GM19238 (cell line): ENCODE results near the gene LMNTD2.

Experiments
- DNase-seq: peaks from one replicate; pipeline ENCODE4 v3.0.0; 2011; ENCODE audit warnings: low spot score; ENCODE audit not compliant: insufficient read length

The LMNTD2 gene

DNA sequence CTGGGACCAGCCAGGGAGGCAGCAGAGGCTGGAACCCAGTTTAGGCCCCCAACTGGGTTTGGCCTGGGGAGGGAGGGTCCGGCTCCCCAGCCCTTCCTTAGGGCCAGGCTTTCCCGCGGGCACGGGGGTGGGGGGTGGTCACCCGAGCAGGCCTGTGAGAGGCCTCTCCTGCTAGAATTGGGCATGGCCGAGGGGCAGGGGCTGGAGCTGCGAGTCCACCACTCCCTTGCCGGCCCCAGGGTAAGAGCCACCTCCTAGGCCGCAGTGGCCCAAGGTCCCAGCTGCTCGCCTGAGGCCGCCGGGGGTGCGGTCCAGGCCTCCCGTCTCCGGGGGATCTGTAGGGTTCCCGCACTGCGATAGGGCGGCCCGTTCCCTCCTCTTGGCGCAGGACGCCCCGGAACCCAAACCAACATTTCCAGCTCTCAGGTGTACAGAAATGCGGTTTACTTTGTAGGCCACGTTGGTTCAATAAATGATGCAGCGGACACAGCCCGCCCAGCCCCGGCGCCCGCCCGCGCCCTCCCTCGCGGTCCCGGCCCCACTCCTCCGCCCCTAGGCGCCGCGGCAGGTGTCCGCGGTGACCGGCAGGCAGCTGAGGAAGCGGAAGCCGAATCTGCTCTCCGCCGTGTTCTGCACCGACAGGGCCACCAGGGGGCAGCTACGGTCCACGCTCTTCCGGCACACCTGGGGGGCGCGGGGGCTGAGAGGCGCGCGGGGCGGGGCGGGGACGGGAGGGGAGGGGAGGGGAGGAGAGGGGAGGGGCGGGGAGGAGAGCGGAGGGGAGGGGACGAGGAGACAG lies 5.9 kb downstream of the LMNTD2 start:
- peak; percentile 85 for DNase-seq

DNA sequence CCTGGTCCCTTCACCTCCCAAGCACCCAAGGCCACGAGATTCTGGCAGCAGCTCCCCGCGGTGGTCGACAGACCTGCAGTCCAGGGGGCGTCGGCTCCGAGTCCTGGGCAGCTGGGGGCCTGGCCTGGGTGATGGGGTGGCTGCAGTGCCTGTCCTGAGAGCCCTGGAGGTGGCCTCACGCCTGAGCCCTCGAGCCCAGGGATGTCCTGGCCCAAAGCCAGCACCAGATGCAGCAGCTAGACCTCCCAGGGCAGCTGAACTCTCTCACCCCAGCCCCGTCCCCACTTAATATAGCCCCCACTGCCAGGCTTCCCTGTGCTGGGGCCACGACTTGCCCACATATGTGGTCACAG lies 6.6 kb downstream of the LMNTD2 start:
- no peak for DNase-seq

DNA sequence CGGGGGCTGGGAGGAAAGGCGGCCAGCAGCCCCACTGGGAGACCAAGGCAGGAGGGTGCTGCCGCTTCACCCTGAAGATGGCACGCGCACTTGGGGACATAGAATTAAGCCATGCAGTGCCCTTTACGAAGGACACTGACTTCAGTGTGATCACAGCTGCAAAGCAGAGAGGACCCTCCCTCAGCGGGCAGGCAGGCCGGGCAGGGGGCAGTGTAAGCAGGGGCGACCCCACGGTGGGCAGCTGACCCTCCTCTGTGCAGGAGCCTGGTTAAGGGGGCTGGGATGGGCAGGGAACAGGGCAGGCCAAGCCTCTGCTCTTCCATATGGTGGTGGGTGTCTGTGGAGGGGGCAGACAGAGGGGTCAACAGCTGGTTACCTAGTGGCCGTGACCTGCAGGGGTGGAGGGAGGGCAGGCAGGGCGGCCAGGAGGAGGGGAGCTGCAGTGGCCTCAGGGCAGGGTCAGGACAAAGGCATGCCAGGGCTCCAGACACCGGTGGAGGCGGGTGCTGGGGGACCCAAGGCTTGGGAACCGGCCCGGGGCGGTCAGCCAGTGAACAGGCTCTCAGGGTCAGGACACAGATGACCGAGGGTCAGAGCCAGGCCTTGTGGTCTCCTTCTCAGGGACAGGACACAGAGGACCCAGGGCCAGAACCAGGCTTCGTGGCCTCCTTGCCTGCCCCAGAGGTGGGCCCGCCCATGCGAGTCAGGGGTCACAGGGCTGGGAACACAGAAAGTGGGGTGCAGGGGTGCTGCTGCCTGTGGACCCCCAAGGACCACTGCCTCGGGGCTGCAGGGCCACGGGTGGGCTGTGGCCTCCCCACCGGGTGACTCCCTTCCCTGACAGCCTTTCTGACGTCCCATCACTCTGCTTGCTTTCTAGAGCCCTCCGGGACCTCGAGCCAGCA lies 7.2 kb downstream of the LMNTD2 start:
- no peak for DNase-seq

DNA sequence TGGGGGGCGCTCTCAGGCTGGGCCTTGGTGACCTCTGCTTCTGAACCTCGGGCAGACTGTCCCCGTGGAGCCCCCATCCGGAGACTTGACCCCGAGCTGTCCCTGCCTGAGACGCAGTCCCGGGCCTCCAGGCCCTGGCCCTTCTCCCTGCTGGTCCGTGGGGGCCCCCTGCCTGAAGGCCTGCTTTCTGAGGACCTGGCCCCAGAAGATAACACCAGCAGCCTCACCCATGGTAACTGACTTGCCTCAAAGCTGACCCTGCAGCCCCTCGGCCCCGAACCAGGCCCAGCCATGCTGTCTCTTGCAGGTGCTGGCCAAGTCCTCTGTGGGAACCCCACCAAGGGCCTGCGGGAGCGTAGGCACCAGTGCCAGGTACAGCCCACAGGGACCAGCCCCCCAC lies 8.9 kb downstream of the LMNTD2 start:
- no peak for DNase-seq

DNA sequence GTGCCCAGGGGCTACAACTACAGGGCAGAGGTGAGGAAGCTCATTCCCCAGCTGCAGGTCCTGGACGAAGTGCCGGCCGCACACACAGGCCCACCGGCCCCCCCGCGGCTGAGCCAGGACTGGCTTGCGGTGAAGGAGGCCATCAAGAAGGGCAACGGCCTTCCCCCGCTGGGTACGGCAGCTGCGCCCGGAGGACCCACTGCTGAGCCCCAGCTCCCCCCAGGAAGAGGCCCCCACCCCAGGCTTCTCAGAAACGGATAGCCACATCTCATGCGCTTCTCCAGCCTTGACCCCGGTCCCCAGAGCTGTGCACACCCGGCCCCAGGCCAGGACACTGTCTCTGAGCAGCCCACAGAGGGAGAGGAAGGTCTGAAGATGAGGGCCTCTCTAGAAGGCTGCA lies 9.4 kb downstream of the LMNTD2 start:
- no peak for DNase-seq

DNA sequence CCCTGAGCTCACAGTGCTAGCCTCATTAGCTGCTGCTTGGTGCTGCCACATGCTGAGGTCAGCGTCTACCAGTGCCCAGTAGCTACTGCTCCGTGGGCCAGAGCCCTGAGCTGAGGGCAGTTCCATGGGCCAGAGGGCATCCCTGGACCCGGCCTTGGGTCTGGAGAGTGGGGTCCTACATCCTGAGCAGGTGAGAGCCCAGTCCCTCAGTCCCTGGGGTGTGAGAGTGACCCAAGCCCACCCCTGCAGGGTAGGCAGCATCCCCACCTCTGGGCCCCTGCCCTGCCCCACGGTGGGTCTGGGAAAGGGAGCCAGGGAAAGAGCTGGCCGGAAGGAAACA lies 9.8 kb downstream of the LMNTD2 start:
- no peak for DNase-seq

DNA sequence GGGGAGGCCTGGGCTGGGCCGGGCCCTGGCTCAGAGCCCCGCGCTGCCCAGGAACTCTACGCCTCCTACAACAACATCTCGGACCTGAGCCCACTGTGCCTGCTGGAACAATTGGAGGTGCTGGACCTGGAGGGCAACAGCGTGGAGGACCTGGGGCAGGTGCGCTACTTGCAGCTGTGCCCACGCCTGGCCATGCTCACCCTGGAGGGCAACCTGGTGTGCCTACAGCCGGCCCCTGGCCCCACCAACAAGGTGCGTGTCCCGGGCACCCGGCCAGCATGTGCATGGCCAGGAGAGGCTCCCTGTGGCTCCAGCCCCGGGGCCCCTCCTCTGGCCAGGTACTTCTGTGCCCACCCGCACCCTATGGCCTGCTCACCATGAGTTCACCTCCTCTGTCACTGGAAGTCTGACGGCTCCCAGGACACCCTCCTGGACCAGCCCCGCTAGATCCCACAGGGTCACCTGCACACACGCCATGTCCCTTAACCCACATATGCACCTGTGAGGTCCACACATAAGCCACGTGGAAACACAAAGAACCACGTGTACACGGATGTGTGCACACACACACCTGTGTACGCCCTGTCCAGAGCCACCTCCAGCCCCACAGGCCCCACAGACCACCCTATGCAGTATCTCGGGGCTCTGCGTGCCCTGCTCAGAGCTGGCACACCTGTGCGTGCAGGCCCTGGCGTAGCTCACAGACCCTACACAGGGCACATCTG lies 10.4 kb downstream of the LMNTD2 start:
- DNase-seq: no peak

DNA sequence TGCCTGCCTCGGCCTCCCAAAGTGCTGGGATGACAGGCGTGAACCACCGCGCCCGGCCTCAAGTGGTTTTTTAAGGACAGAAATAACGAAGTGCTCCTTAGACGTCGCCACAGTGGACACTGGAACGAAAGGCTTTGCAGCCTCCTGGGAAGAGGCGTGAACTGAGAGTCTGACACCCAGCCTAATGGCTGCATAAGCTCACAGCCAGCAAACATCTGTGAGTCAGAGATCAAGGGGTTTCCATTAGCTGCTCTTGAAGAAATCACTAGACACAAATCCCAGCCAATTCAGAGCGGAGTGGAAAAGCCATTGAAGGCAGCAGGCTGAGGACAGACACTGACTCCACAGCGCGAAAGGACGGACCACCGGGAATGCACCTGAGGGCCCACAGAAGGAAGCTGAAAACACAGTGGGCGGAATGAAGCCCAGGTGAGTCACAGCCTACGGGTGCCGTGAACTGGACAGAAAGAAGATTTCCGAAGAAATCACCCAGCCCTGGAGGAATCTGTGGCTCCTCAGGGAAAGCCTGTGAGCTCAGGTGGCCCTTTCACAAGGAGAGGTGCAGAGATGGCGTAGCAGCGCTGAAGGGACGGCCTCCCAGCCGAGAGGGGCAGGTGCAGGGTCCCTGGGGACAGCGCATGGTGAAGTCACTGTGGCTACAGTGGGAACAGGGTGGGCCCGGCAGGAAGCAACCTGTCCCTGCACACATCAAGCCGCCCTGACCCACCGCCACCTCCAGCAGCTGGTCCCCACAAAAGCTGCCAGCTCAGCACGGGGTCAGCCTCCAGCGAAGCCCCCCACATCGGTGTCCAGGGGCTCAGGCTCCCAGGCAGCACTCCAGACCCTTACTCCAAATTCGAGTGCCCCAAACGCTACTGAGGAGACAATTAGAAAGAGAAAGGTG lies 11.6 kb downstream of the LMNTD2 start:
- DNase-seq: no peak

DNA sequence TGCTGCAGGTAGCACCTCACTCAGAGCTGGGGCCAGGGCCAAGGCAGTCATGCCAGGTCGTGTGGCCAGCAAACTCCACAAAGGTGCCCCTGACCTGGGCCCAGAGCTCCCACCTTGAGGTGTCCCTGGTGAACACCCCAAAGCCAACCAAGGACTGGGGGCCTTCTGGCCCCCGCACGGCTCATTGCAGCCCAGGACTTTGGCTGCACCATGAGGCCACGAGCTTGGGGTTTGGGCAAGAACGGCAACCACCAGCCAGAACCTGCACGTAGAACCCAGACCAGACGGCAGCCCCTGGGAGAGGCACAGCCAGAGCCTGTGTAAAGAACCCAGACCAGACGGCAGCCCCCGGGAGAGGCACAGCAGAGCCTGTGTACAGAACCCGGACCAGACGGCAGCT lies 15.4 kb downstream of the LMNTD2 start:
- DNase-seq: no peak

DNA sequence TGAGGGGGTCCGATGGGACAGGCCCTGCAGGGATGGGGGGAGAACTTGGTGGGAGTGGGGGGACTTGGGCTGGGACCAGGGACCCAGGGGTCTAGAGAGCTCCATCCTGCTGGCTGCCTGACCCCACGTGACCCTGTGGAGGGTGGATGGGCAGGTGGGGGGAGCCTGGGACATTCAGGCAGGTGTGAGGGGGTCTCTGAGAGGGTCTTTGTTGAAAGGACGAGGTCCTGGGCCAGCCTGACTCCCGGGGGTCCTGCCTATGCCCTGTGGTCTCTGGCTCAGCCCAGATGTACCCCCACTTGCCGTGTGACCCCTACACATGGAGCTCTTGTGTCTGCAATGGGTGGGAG lies 15.7 kb downstream of the LMNTD2 start:
- no peak for DNase-seq

DNA sequence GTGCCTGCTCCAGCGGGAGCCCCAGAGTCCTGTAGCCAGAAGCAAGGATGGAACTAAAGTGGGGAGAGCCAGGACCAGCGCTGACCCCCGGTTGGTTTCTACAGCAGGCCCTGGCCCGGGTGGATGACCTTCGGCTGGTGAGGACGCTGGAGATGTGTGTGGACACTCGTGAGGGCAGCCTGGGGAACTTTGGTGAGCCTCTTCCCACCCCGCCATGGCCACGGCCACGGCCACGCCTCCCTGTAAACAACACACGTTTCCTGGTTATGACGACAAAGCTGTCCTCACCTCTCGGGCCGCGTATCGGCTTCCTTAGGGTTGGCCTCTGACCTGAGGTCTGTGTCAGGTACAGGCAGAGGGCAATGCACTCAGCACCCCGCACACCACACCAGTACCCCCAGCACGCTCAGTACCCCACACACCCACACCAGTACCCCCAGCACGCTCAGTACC lies 19.1 kb downstream of the LMNTD2 start:
- DNase-seq: no peak

DNA sequence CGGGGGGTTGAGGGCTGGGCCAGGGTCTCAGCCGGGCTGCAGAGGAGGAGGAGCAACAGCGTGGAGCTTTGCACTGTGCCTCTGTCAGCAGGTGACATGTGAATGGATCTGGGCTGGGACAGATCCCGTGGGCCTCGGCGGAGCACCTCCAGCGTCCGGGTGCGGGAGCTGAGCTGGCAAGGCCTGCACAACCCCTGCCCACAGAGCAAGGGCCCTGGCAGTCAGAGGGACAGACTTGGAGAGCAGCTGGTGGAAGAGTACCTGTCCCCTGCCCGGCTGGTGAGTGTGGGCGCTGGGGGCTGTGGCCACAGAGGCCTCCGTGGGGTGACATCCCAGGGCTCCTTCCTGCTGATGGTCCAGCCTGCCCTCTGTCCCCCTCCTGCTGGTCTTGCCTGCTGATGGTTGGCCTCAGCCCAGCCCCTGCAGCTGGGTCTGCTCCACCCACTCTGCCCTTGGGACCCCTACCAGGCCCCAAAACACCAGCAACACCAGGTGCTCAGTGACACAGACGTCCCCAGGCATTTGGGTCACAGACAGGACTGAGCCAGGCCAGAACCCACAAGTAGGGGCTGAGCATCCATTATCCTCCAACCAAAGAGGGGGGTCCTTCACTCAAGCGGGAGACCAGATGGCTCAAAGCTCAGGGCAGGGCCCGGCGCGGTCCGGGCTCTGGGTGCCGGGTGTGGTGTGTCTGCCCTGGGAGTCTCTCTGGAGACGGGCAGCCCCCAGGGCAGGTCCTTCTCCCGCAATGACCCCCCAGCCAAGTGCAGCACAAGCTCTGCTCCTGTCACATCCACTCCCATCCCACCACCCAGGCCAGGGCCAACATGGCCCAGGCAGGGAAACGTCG lies 19.7 kb downstream of the LMNTD2 start:
- DNase-seq: no peak

DNA sequence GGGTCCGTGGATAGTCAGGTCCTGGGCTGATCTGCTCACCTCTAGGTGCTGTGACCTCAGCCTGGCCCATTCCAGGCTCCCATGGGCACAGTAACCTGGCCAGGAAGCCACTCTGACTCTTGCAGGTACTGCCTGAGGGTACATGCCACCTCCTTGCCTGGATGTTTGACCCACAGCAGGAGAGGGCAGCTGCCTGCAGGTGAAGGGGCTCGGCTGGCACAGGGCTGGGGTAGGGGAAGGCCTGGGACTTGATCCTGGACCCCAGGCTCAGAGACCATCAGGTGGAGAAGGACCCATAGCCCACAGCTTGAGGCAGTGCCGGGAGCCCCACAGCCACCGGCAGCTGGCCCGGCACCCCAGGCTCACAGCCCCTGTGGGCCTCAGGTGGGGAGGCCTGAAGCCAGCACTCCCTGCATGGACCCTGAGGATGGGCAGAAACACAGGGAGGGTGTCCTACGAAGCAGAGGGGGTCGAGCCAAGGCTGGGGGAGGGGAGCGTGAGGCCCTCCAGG lies 20.5 kb downstream of the LMNTD2 start:
- DNase-seq: no peak

DNA sequence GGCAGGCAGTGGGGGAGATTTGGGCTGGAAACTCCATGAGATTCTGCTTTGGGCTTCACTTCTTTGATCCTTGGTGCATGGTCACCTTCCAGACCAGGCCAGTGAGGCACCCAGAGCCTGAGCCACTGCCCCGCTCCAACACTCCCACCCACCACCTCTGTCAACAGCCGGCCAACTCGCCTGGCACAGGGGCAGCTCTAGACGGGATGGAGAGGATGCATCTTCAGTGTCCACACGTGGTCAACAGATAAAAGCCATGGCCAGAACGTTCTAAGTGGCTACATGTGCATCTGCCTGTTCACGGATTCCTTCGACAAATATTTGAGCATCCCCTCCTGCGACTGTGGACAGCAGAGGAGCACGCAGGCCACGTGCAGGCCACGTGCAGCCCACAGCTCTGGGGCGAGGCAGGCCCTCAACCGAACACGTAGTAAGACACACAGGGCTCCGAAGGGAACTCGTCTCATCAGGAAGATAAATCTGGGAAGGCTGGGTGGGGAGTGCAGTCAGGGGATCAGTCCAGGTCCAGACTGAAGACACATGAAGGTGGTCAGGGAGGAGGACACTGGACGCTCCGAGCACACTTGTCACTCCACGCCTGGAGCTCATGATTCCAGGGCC lies 22.0 kb downstream of the LMNTD2 start:
- DNase-seq: no peak

DNA sequence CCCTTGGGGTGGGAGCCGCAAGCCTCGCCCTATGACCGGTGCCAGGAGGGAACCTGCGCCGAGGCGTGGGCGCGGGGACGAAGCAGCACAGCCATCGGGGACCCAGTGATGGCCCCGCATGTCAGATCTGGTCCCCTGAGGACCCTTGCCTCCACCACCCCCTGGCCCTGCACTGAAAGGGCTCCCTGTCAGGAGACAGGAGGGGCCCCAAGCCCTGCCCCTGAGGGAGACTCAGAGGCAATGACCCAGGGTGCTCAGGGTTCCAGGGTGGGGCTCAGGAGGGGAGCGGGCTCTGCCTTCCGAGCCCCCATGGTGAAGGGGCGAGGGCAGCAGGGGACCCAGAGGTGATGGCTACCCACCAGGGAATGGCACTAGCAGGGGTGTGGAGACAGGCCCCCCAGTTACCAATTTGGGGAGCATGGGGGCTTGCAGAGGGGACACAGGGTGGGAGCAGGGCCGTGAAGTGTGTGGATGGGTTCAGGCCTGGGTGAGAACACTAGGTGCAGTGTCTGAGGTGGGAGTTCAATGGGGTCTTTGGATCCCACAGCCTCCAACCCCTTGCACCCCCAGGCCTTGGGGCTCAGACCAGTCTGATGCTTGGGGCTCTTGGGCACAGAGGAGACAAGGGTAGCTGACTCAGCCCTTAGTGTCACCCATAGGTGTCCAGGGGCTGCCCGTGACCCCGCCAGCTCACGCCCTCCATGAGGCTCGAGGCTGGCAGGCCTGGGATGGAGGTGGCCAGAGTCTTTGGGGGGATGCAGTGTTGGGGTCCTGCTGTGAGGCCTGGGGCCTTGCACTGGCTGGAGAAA lies 22.7 kb downstream of the LMNTD2 start:
- DNase-seq: no peak

DNA sequence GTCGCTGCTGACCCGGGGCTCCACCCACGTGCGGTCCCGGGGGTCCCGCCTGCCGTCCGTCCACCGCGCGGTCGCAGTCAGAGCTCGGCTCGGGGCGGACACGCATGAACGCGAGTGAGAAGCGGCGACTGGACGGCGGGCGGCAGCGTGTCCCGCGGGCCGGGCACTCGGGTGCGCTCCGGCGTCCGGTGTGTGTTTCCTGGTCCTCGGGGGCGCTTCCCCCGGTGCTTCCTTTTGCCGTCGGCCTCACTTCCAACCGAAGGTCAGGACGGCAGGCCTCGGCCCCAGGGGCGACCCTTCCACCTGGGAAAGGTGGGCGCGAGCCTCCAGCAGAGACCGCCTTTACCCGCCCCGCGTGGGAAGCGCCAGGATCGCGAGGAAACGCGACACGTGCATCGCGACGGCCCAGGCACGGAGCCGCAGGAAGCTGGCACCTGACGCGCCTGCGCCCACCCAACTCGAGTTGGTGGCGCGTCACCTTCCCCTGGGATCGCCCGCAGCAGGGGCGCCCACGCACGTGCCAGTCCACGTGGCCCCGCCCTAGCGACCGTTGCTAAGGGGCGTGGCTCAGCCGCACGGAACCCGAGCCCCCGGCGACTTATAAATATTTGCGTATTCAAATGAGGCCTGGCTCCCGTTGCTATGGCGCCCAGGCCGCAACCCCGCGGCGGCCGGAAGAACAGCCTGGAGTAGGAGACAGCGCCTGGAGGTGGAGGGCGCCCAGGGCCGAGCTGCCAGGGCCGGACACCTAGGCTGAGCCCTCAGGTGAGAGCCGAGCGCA lies 23.5 kb downstream of the LMNTD2 start, which contains the start of gene LRRC56:
Gene LRRC56, plus strand, starts transcription at position 687 of the 781 bp plus-strand sequence. CDS start 3,158 bp downstream, outside the sequence.
- DNase-seq: peak; percentile 99

DNA sequence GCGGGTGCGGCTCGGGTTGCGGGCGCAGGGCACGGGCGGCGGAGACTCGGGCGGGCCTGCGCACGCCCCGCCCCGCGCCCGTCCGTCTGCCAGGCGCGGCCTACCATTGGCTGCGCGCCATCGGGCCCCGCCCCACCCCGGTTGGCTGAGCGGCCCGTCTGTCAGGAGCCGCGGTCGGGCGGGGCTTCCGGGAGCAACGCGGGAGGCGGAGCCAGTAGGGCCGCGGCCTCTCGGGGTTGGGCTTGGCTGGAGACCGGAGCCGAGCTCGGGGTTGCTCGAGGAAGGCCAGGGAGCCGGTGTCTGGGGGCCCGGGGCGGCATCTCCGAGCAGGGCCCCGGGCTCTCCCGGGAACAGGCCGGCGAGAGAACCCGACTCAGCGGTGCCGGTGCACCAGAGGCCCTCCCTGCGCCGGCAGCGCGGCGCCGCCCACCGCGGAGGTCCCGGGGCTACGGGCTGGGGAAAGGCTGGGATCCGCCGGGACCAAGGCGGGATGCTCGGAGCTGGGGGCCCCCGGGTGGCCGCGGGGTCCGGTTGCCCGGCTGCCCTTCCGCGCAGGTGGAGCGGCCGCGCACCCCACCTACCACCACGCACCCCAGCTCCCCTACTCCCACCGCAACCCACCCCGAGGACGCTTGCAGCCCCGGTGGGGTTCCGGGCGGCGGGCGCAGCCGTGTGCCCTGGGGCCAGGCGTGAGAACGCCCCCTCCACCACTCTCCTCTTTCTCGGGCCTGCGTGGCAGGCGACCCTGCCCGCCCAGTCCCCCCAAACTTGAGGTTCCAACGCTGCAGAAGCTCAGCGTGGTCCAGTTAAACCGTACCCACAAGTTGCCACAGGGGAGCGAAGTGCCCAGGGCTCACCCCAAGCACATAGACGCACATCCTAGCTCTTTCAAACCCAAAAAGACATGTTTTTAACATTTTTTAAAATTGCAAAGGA lies 24.8 kb downstream of the LMNTD2 start, which contains the start of gene HRAS:
Gene HRAS, minus strand, starts transcription at position 58 of the 936 bp plus-strand sequence.
- peak; percentile 100 for DNase-seq
